Urinary bladder (tissue), 4 donors: Measurements from ENCODE around the gene NAT8. TPM values are rescaled to one million over a fixed set of nuclear protein-coding genes. Genes with fewer than 3 reads are reported as not detected.
"Not testable (repeated sequence)": the region's sequence is repeated elsewhere in the genome, so short reads cannot be mapped to it uniquely, and the experiment has no call there.

Experiments
- DNase-seq: peaks from one replicate; pipeline ENCODE4 v3.0.0-alpha.2; 2015; ENCODE audit errors: extremely low spot score
- H3K27ac ChIP-seq: one replicate; pipeline ENCODE4 v1.5.1; 2013; ENCODE audit warnings: low read depth, mild to moderate bottlenecking, moderate library complexity
- H3K36me3 ChIP-seq: one replicate; pipeline ENCODE4 v1.6.1; 2013; ENCODE audit warnings: mild to moderate bottlenecking, moderate library complexity; ENCODE audit not compliant: insufficient read depth
- H3K4me1 ChIP-seq: one replicate; pipeline ENCODE4 v1.6.1; 2013; ENCODE audit warnings: mild to moderate bottlenecking, moderate library complexity; ENCODE audit not compliant: insufficient read depth
- H3K4me3 ChIP-seq: one replicate; pipeline ENCODE4 v1.5.1; 2013; ENCODE audit warnings: low read depth, low read length
- WGBS: extraction: QIAGEN DNeasy Blood & Tissue Kit; methylation state at CpG from one replicate; pipeline ENCODE4 v1.1.7; 2013; 5-methylcytosine and 5-hydroxymethylcytosine counted together
- polyA plus RNA-seq: library from polyadenylated mRNA; stranded (reverse); fragments of 200-250 nt; gene quantifications from one replicate; pipeline ENCODE4 v1.2.3, GENCODE V29; 2013
- total RNA-seq: library from RNA; depleted of rRNA; stranded (reverse); fragments of >200 nt; gene quantifications from one replicate; pipeline ENCODE4 v1.2.3, GENCODE V29; 2014
- donor health status: healthy with polysubstance abuse.
- donor health status: healthy.

Gene NAT8
- total RNA-seq, result not detected
- not detected for polyA plus RNA-seq

GRCh38 chr2:73642338-73643018, at the start of gene NAT8:
Gene NAT8 (minus strand): TSS chr2:73642422. CDS start chr2:73641628, 794 bp downstream.
- Histone ChIP-seq H3K4me3 (no peak within 1 kb of the TSS), H3K27ac (no peak within 1 kb of the TSS), H3K4me1 (no peaks in the 10 kb centered on the region), H3K36me3 (no peaks in the 10 kb centered on the region)
- no peak for DNase-seq
- 72% methylated on average over 13 of the region's 13 CpGs for WGBS

- not testable (repeated sequence) for H3K4me1 ChIP-seq, H3K4me3 ChIP-seq, H3K27ac ChIP-seq, H3K36me3 ChIP-seq, DNase-seq
- WGBS, result 62% methylated on average over 4 of the region's 4 CpGs
These were observed 48.3 kb upstream of the NAT8 start for GRCh38 chr2:73690372-73691088.

- not testable (repeated sequence) for DNase-seq, H3K27ac ChIP-seq, H3K4me3 ChIP-seq, H3K36me3 ChIP-seq, H3K4me1 ChIP-seq
- WGBS, result 94% methylated on average over 5 of the region's 5 CpGs
These were observed 46.3 kb upstream of the NAT8 start for GRCh38 chr2:73688494-73688893.

- DNase-seq, result no peak
- no peak overlapping the region for H3K4me3 ChIP-seq
- no peaks in the 10 kb centered on the region for H3K4me1 ChIP-seq
- WGBS, result 88% methylated on average over 4 of the region's 4 CpGs
- H3K36me3 ChIP-seq, result no peaks in the 10 kb centered on the region
- no peak overlapping the region for H3K27ac ChIP-seq
These were observed 43.7 kb upstream of the NAT8 start for GRCh38 chr2:73685764-73686438.

- not testable (repeated sequence) for H3K4me1 ChIP-seq, DNase-seq, H3K27ac ChIP-seq, H3K36me3 ChIP-seq, H3K4me3 ChIP-seq
- 49% methylated on average over 9 of the region's 9 CpGs for WGBS
These were observed 42.7 kb upstream of the NAT8 start for GRCh38 chr2:73684905-73685304.

GRCh38 chr2:73684325-73684724, 42.1 kb upstream of the NAT8 start:
- 75% methylated on average over 1 of the region's 1 CpG for WGBS
- not testable (repeated sequence) for H3K4me1 ChIP-seq, DNase-seq, H3K36me3 ChIP-seq, H3K27ac ChIP-seq, H3K4me3 ChIP-seq

- not testable (repeated sequence) for H3K4me3 ChIP-seq, H3K36me3 ChIP-seq, DNase-seq, H3K4me1 ChIP-seq, H3K27ac ChIP-seq
- WGBS, result 21% methylated on average over 5 of the region's 5 CpGs
These were observed 37.8 kb upstream of the NAT8 start for GRCh38 chr2:73679951-73680571.

- not testable (repeated sequence) for DNase-seq, H3K27ac ChIP-seq, H3K36me3 ChIP-seq, H3K4me3 ChIP-seq, H3K4me1 ChIP-seq
- 73% methylated on average over 2 of the region's 2 CpGs for WGBS
These were observed 37.0 kb upstream of the NAT8 start for GRCh38 chr2:73679237-73679636.

- not testable (repeated sequence) for H3K36me3 ChIP-seq, H3K27ac ChIP-seq, DNase-seq, H3K4me1 ChIP-seq, H3K4me3 ChIP-seq
- WGBS, result 66% methylated on average over 2 of the region's 2 CpGs
These were observed 35.8 kb upstream of the NAT8 start for GRCh38 chr2:73678008-73678407.

- DNase-seq, H3K4me1 ChIP-seq, H3K36me3 ChIP-seq, H3K4me3 ChIP-seq, H3K27ac ChIP-seq: not testable (repeated sequence)
- 74% methylated on average over 6 of the region's 6 CpGs for WGBS
These were observed 34.0 kb upstream of the NAT8 start for GRCh38 chr2:73676211-73676610.

GRCh38 chr2:73674696-73675157, 32.5 kb upstream of the NAT8 start:
- DNase-seq, H3K4me1 ChIP-seq, H3K27ac ChIP-seq, H3K36me3 ChIP-seq, H3K4me3 ChIP-seq: not testable (repeated sequence)
- 59% methylated on average over 1 of the region's 1 CpG for WGBS

- not testable (repeated sequence) for H3K4me3 ChIP-seq, H3K4me1 ChIP-seq, H3K36me3 ChIP-seq, H3K27ac ChIP-seq, DNase-seq
- 77% methylated on average over 6 of the region's 6 CpGs for WGBS
These were observed 27.8 kb upstream of the NAT8 start for GRCh38 chr2:73669976-73670375.

- H3K27ac ChIP-seq, H3K4me1 ChIP-seq, H3K36me3 ChIP-seq, H3K4me3 ChIP-seq, DNase-seq: not testable (repeated sequence)
- WGBS, result 70% methylated on average over 3 of the region's 3 CpGs
These were observed 25.0 kb upstream of the NAT8 start for GRCh38 chr2:73667239-73667638.
